Right ventricle myocardium superior (tissue), 1 donor: ENCODE measurements around the gene ORMDL2. TPM values are rescaled to one million over a fixed set of nuclear protein-coding genes. Genes with fewer than 3 reads are reported as not detected.
"Not testable (repeated sequence)": the region's sequence is repeated elsewhere in the genome, so short reads cannot be mapped to it uniquely, and the experiment has no call there.

Experiments used
- ATAC-seq: fragments of 200-7000 bp; cut with Tn5 transposase; one replicate; pipeline ENCODE4 v1.9.1; 2020; ENCODE audit warnings: mild to moderate bottlenecking; ENCODE audit not compliant: poor library complexity
- DNase-seq: peaks from one replicate; pipeline ENCODE4 v3.0.0-alpha.2; 2020
- intact Hi-C: fragments of 100-400 bp; cut with DNase I; formaldehyde crosslinking; loops from one replicate; pipeline ENCODE4 v1.11.2; 2022
- total RNA-seq: library from RNA; stranded (reverse); fragmentation: NEBNext Ultra II Directional; extraction: Animal tissue kit (Norgen Biotek cat#: 25700); gene quantifications from one replicate; pipeline ENCODE4 v1.2.1, GENCODE V29; 2021
- donor health status: DM: no; HTN: yes; CAD: no; lungs with severe emphysema.

ORMDL2 gene
- total RNA-seq, 1 donor from 2014 or later = 11.6 TPM

DNA sequence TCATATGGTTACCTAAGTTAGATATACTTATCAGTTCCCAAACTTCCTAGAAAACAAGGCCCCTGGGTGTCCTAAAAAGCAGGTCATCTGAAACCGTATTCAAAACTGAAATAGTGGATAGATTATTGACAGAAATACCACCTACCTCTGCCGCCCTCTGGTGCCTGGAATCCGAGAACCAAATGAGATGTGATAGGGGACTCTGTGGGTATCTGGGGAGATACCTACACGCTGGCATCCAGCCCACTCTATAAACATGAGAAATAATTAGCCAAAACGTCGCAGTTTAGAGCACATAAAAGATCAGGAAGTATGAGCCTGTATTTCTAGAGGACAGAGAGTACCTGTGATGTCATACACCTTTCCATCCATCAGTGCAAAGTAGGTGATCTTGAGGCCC lies 4.4 kb downstream of the ORMDL2 start:
- ATAC-seq (no peak), DNase-seq (no peak)
- intact Hi-C loops = no loop called here

DNA sequence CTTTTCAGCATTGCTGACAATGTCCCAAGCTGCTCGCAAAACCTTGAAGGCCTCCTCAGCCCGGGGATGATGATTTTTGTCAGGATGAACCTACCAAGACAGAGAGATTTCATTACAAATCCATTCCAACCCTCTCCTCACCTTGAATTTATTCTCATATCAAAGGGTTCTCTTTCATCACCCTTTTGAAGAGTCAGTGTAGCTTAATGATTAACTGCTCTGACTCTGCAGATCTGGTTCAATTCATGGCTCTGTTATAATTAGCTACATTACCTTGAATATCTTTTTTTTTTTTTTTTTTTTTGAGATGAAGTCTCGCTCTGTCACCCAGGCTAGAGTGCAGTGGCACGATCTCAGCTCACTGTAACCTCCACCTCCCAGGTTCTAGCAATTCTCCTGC lies 5.6 kb downstream of the ORMDL2 start:
- ATAC-seq (no peak), DNase-seq (no peak)
- intact Hi-C loops = no loop called here

GRCh38 chr12:55824726-55825125 lies 6.9 kb downstream of the ORMDL2 start:
- DNase-seq (no peak), ATAC-seq (no peak)
- intact Hi-C loops = no loop called here

- intact Hi-C loops = no loop called here
- ATAC-seq (no peak), DNase-seq (no peak)
Measured at GRCh38 chr12:55827806-55828205, 10.0 kb downstream of the ORMDL2 start.

DNA sequence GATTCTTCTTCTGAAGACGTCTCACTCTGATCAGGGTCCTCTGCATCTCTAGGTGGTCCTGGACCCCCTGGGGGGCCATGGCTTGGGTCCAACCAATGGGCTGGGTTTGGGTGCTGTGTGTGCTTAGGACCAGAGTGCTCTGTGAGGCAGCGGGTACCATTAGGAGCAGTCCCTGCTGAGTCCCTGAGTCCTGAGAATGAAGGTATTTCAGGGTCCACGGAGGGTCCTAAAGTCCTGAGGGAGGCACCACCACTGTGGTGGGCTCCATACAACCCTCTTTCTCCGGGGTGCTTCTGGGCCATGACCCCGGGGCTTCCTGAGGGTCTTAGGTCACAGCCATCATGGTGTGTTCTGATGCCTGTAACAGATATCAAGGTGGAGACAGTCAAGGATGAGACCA lies 10.5 kb downstream of the ORMDL2 start:
- no peak for DNase-seq
- ATAC-seq = no peak
- intact Hi-C loops = no loop called here

GRCh38 chr12:55829967-55830600 lies 12.2 kb downstream of the ORMDL2 start:
- peak; percentile 30 for ATAC-seq
- intact Hi-C loops = loop anchor here (5.0 kb wide), 1 partner anchor 97 kb away; the partner anchor contains the start of gene PYM1
- peak; percentile 68 for DNase-seq

DNA sequence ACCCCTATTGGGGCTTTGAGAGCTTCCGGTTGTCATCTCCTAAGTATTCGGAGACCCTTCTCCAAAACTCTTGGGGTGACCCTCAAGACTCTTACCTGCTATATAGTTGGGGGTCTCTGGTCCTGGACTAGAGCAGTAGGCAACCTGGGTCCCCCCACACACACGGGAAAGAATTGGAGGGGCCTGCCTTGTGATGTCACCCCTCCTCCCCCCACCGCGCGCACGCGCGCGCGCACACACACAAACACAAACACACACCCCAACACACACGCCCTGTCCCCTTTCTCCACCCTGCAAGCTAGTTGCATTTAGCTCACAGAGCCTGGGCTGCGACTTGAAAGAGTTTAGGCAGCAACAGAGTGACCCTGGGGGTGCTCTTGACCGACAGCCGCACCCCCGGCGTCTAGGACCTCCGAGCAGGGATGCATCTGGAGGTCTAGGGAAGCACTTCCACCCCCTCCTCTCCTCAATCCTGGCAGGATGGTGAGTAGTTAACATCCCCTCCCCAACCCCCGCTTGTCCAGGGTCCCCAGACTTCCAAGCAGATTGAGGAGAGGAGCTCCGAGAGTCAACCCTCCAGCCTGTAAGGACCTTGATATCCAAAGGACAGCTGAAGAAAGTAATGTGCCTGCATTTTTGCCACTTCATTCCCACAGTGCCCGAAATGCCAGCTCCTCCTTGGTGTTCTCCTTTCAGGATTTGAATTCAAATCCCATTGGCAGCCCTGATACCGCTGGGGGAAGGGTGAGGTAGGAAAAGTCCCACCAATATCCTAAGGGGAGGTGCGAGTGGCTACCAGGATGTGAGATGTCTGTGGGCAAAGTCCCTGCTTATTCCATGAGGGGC lies 13.0 kb downstream of the ORMDL2 start:
- peak; percentile 88 for DNase-seq
- ATAC-seq = peak; percentile 68
- intact Hi-C loops = loop anchor here (5.0 kb wide), 1 partner anchor 96 kb away; the partner anchor contains the start of gene PYM1

GRCh38 chr12:55831447-55831815 lies 13.6 kb downstream of the ORMDL2 start:
- DNase-seq (no peak), ATAC-seq (no peak)
- intact Hi-C loops = loop anchor here (5.0 kb wide), 1 partner anchor 96 kb away; the partner anchor contains the start of gene PYM1

DNA sequence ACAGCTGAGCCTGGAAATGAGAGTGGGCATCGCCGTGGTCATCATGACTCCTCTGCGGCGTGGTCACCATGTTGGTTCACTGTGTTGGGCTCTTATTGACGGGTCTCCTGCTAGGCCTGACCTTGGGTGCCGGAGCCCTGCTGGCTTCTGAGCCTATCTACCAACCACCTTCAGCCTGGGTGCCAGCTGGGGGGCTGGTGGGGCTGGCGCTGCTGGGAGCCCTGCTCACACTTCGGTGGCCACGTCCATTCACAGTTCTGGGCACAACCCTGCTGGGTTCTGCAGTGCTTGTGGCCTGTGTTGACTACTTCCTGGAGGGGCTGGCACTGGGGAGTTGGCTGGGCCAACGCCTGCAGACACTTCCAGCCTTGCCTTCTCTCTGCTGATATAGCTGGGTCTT lies 15.2 kb downstream of the ORMDL2 start:
- intact Hi-C loops = loop anchor here (5.0 kb wide), 1 partner anchor 94 kb away; the partner anchor contains the start of gene PYM1
- DNase-seq = no peak
- no peak for ATAC-seq

- ATAC-seq, DNase-seq: not testable (repeated sequence)
- intact Hi-C loops = loop anchor here (5.0 kb wide), 1 partner anchor 93 kb away; the partner anchor contains the start of gene PYM1
Measured at GRCh38 chr12:55834400-55834799, 16.6 kb downstream of the ORMDL2 start.

GRCh38 chr12:55838361-55838760 lies 20.5 kb downstream of the ORMDL2 start:
- intact Hi-C loops = no loop called here
- ATAC-seq = no peak
- DNase-seq = no peak

GRCh38 chr12:55839345-55840140 lies 21.7 kb downstream of the ORMDL2 start:
- no peak for DNase-seq
- intact Hi-C loops = no loop called here
- ATAC-seq = no peak

DNA sequence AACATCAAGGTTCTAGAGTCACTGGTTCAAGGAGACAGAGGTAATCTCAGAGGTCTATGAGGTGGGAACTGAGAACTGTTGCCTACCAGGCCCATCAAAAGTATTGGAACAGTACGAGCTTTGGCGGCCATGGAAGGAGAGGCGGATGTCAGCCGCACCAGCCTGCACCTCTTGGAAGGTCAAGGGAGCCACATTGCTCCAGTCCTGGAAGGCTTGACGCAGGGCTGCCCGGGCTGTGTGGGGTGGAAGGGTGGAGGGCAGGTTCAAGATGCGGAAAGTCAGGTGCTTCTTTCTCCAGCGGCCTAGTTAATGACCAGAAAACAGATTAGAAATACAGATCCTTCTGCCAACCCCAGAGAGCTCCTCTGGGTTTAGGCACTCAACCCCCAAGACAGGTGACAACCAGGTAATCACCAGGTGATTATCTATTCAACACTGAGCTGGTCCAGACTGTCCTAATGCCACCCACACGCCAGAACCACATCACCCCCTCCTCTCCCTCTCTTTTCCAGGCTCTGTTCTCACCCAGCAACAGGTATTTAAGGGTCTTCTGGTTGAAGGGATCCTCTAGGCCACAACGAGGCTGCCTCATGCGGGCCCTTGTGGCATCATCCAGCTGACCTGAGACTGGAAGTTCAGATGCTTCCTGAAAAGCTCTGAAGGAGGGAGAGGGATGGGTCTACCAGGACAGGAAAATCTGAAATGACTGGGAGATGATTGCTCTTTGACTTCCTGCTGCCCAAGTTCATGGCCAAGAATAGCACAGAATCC lies 22.9 kb downstream of the ORMDL2 start:
- intact Hi-C loops = no loop called here
- ATAC-seq (no peak), DNase-seq (no peak)

GRCh38 chr12:55842681-55843429 lies 25.0 kb downstream of the ORMDL2 start, which contains the start of gene MMP19:
Gene MMP19, minus strand, starts transcription at chr12:55842936. Its CDS starts 106 bp downstream, at chr12:55842830.
- intact Hi-C loops = no loop called here
- DNase-seq (no peak), ATAC-seq (peak; percentile 58)

DNA sequence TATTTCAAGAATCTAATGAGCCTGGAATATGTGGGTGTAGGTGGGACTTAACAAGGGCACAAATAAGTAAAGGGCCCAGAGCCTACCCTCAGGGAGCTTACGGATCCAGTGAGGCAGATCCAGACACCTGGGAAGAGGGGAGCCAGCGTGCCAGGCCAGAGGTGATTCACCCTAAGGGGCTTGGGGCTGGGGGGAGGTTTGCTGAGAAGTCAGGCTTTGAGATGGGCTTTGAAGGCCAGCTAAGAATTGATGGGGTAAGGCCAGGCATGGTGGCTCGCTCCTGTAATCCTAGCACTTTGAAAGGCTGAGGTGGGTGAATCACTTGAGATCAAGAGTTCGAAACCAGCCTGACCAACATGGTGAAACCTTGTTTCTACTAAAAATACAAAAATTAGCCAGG lies 25.6 kb downstream of the ORMDL2 start:
- ATAC-seq (no peak), DNase-seq (no peak)
- intact Hi-C loops = no loop called here

GRCh38 chr12:55844961-55845360 lies 27.1 kb downstream of the ORMDL2 start:
- intact Hi-C loops = no loop called here
- ATAC-seq (no peak), DNase-seq (no peak)

GRCh38 chr12:55845361-55845760 lies 27.5 kb downstream of the ORMDL2 start:
- intact Hi-C loops = no loop called here
- no peak for DNase-seq
- no peak for ATAC-seq
